Fibroblast of lung (primary cell): ENCODE data around the gene MGAT4A. TPM values are rescaled to one million over a fixed set of nuclear protein-coding genes. Genes with fewer than 3 reads are reported as not detected.

Experiments
- DNase-seq, 2 donors: peaks; one replicate each; pipeline versions ENCODE4 v3.0.0 to v3.0.0-alpha.2; 2010; ENCODE audit warnings: low read depth in 2 of 2
- H2AFZ ChIP-seq: 2 replicates; pipeline ENCODE4 v1.5.1; 2012; ENCODE audit warnings: low read length, control low read depth, inconsistent platforms
- H3K27ac ChIP-seq: 2 replicates; pipeline ENCODE4 v1.5.1; 2011; ENCODE audit warnings: low read length, control low read depth; ENCODE audit not compliant: insufficient read depth
- H3K27me3 ChIP-seq: 2 replicates; pipeline ENCODE4 v1.5.1; 2011; ENCODE audit warnings: mild to moderate bottlenecking, low read length; ENCODE audit not compliant: control insufficient read depth, insufficient read depth
- H3K36me3 ChIP-seq: 2 replicates; pipeline ENCODE4 v1.5.1; 2011; ENCODE audit warnings: low read length; ENCODE audit not compliant: control insufficient read depth, insufficient read depth
- H3K4me1 ChIP-seq: 2 replicates; pipeline ENCODE4 v1.5.1; 2011; ENCODE audit warnings: low read length; ENCODE audit not compliant: control insufficient read depth, insufficient read depth; ENCODE audit errors: extremely low read depth
- H3K4me2 ChIP-seq: 2 replicates; pipeline ENCODE4 v1.5.1; 2011; ENCODE audit warnings: low read length, control low read depth; ENCODE audit not compliant: insufficient read depth; ENCODE audit errors: extremely low read depth
- H3K4me3 ChIP-seq, 4 experiments: fragments of 200-600 bp in 1 of 4; sonication (generic) in 1 of 4; replicated peaks in 1 of 4; 2 replicates each; pipeline ENCODE4 v1.5.1; 2011 to 2016; ENCODE audit warnings: low read length in 4 of 4, low read depth in 3 of 4, mild to moderate bottlenecking in 3 of 4, control low read depth in 2 of 4, inconsistent platforms in 1 of 4, mixed read lengths in 1 of 4; ENCODE audit not compliant: insufficient read depth in 1 of 4; ENCODE audit errors: control extremely low read depth in 1 of 4
- H3K79me2 ChIP-seq: 2 replicates; pipeline ENCODE4 v1.5.1; 2012; ENCODE audit warnings: mild to moderate bottlenecking, low read length, inconsistent platforms; ENCODE audit not compliant: control insufficient read depth, insufficient read depth
- H3K9ac ChIP-seq: 2 replicates; pipeline ENCODE4 v1.5.1; 2011; ENCODE audit warnings: mild to moderate bottlenecking, low read length, control low read depth; ENCODE audit not compliant: insufficient read depth
- H3K9me3 ChIP-seq: 2 replicates; pipeline ENCODE4 v1.5.1; 2012; ENCODE audit warnings: low read depth, low read length; ENCODE audit not compliant: control insufficient read depth, insufficient read depth
- H4K20me1 ChIP-seq: 2 replicates; pipeline ENCODE4 v1.5.1; 2011; ENCODE audit warnings: low read length; ENCODE audit not compliant: control insufficient read depth, insufficient read depth; ENCODE audit errors: extremely low read depth
- EZH2 ChIP-seq: IDR thresholded peaks from 2 replicates; pipeline ENCODE4 v1.5.1; 2012; ENCODE audit warnings: low read length, control low read depth, mild to moderate bottlenecking; ENCODE audit errors: missing control alignments
- polyA plus RNA-seq, 2 donors: library from polyadenylated mRNA; depleted of rRNA in 1 of 2; stranded (reverse) in 1 of 2; unstranded in 1 of 2; fragments of >200 nt; gene quantifications; 2 replicates each; pipeline ENCODE4 v1.2.1, GENCODE V29; 2011 to 2012; ENCODE audit warnings: missing spikeins in 1 of 2
- total RNA-seq: library from RNA; depleted of rRNA; stranded (reverse); fragments of >200 nt; gene quantifications from 2 replicates; pipeline ENCODE4 v1.2.1, GENCODE V29; 2014
- TF ChIP-seq, protein P1 (sequence below), 2 donors: IDR thresholded peaks in 1 of 2; conservative IDR thresholded peaks in 1 of 2; 1 replicate in 1 of 2; 2 replicates in 1 of 2; pipeline ENCODE4 v1.5.1; 2011 to 2012; ENCODE audit warnings: low read length in 2 of 2, control low read depth in 1 of 2, inconsistent platforms in 1 of 2, low read depth in 1 of 2, mild to moderate bottlenecking in 1 of 2

Gene MGAT4A
- total and polyA plus RNA-seq, 2 donors (not counting 1 experiment from before 2014, with no cell fraction given): 0.10 to 0.17 TPM

DNA sequence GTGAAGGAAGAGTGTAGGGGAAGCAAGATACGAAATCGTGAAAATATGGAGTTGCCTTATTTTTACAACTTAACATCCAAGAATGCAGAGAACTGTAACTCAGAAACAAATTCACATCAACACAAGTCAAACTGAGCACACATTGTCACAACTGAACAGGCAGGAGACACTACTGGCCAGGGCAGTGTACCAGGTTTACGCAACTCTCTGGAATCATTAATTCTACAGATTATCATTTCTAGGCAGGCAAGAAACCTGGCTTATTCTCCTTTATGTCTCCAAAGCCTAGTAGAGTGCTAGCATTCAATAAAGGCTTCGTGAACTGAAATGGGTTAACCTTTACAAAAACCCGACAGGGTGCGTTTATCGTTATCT lies 123.2 kb downstream of the MGAT4A start:
- H3K27ac ChIP-seq: peak overlapping the region; percentile 86
- H4K20me1 ChIP-seq: no peaks in the 10 kb centered on the region
- DNase-seq: peak in 1 of 2 donors; percentile 12
- peak overlapping the region; percentile 93 for H3K4me2 ChIP-seq
- no peaks in the 10 kb centered on the region for H3K9me3 ChIP-seq
- H3K9ac ChIP-seq: peak overlapping the region; percentile 92
- H2AFZ ChIP-seq: peak overlapping the region; percentile 92
- H3K36me3 ChIP-seq: peaks cover 6% of the 10 kb centered on the region
- no peak for TF ChIP-seq EZH2
- TF ChIP-seq, protein P1, sequence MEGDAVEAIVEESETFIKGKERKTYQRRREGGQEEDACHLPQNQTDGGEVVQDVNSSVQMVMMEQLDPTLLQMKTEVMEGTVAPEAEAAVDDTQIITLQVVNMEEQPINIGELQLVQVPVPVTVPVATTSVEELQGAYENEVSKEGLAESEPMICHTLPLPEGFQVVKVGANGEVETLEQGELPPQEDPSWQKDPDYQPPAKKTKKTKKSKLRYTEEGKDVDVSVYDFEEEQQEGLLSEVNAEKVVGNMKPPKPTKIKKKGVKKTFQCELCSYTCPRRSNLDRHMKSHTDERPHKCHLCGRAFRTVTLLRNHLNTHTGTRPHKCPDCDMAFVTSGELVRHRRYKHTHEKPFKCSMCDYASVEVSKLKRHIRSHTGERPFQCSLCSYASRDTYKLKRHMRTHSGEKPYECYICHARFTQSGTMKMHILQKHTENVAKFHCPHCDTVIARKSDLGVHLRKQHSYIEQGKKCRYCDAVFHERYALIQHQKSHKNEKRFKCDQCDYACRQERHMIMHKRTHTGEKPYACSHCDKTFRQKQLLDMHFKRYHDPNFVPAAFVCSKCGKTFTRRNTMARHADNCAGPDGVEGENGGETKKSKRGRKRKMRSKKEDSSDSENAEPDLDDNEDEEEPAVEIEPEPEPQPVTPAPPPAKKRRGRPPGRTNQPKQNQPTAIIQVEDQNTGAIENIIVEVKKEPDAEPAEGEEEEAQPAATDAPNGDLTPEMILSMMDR (conservative IDR thresholded peaks at IDR 0.05 in 1 of 2, IDR thresholded peaks at IDR 0.05 in 1 of 2; ENCODE audit: low read depth in 1 of 2, low read length in 2 of 2): no peak
- H3K4me3 ChIP-seq: peak overlapping the region; percentile 64 to 100 (median 94)
- H3K27me3 ChIP-seq: no peaks in the 10 kb centered on the region
- peaks cover 35% of the 10 kb centered on the region for H3K79me2 ChIP-seq
- H3K4me1 ChIP-seq: peaks cover 10% of the 10 kb centered on the region

DNA sequence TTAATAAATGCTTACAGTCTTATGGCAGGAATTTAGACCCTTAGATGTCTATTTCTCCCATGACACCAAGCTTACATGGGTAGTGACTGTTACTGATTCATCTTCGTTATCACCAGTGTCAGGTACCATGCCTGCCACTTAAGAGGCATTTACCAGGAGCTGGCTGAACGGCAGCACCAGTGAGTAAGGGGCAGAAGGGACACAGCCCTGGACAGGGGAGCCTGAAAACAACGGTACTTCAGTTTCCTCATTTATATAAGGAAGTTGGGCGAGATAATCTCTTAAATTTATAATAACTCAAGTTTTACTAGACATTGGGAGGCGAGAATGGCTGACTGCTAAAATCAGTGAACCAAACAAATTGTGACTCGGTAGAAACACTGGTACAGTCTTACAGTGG lies 123.8 kb downstream of the MGAT4A start:
- H4K20me1 ChIP-seq: no peaks in the 10 kb centered on the region
- H3K4me3 ChIP-seq: peak overlapping the region; percentile 64 to 100 (median 94)
- no peaks in the 10 kb centered on the region for H3K9me3 ChIP-seq
- no peaks in the 10 kb centered on the region for H3K27me3 ChIP-seq
- H3K4me1 ChIP-seq: peaks cover 10% of the 10 kb centered on the region
- DNase-seq: no peak
- H2AFZ ChIP-seq: no peak overlapping the region
- H3K27ac ChIP-seq: no peak overlapping the region
- H3K4me2 ChIP-seq: peak overlapping the region; percentile 93
- peaks cover 4% of the 10 kb centered on the region for H3K36me3 ChIP-seq
- H3K9ac ChIP-seq: no peak overlapping the region
- H3K79me2 ChIP-seq: peaks cover 35% of the 10 kb centered on the region
- TF ChIP-seq, protein P1 (conservative IDR thresholded peaks at IDR 0.05 in 1 of 2, IDR thresholded peaks at IDR 0.05 in 1 of 2; ENCODE audit: low read depth in 1 of 2, low read length in 2 of 2): no peak
- no peak for TF ChIP-seq EZH2

DNA sequence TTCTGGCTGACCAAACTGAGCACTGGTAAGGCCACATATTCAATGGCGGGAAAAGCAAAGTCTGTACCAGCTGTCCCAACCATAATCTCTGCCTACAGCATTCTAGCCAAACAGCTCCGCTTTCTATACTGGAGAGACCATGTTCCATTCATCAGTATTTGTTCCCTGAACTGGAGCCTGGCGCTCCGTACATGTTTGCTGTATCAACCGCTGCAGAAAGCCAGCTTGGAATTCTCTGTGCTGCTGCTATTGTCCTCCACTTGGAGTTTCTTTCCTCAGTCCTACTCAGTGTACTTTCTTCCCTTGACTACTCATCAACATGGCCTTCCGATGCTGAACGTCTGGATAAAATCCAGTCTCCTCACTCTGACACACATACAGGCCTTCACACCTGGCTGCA lies 124.5 kb downstream of the MGAT4A start:
- peaks cover 35% of the 10 kb centered on the region for H3K79me2 ChIP-seq
- no peaks in the 10 kb centered on the region for H4K20me1 ChIP-seq
- H2AFZ ChIP-seq: no peak overlapping the region
- no peak for TF ChIP-seq EZH2
- TF ChIP-seq, protein P1 (conservative IDR thresholded peaks at IDR 0.05 in 1 of 2, IDR thresholded peaks at IDR 0.05 in 1 of 2; ENCODE audit: low read depth in 1 of 2, low read length in 2 of 2): no peak
- H3K4me3 ChIP-seq: no peak overlapping the region
- H3K27me3 ChIP-seq: no peaks in the 10 kb centered on the region
- no peaks in the 10 kb centered on the region for H3K9me3 ChIP-seq
- peaks cover 2% of the 10 kb centered on the region for H3K36me3 ChIP-seq
- no peak overlapping the region for H3K4me2 ChIP-seq
- H3K27ac ChIP-seq: no peak overlapping the region
- no peak overlapping the region for H3K9ac ChIP-seq
- DNase-seq: no peak
- H3K4me1 ChIP-seq: peaks cover 10% of the 10 kb centered on the region
